Measurements from ENCODE around the gene JARID2.
"Not testable (repeated sequence)": the region's sequence is repeated elsewhere in the genome, so short reads cannot be mapped to it uniquely, and the experiment has no call there.

The JARID2 gene

GRCh38 chr6:15265787-15266186 lies 19.9 kb downstream of the JARID2 start:
- no peak for DNase-seq

GRCh38 chr6:15266423-15266996 lies 20.6 kb downstream of the JARID2 start:
- DNase-seq = no peak

- DNase-seq = no peak
Measured at GRCh38 chr6:15267221-15267620, 21.4 kb downstream of the JARID2 start.

GRCh38 chr6:15268137-15268908 lies 22.5 kb downstream of the JARID2 start:
- DNase-seq = no peak

GRCh38 chr6:15269011-15269410 lies 23.1 kb downstream of the JARID2 start:
- DNase-seq = no peak

GRCh38 chr6:15269619-15270018 lies 23.8 kb downstream of the JARID2 start:
- DNase-seq = no peak

- DNase-seq = no peak
Measured at GRCh38 chr6:15270402-15270801, 24.5 kb downstream of the JARID2 start.

GRCh38 chr6:15272562-15272961 lies 26.7 kb downstream of the JARID2 start:
- DNase-seq = no peak

- DNase-seq = no peak
Measured at GRCh38 chr6:15274692-15275387, 29.0 kb downstream of the JARID2 start.

- no peak for DNase-seq
Measured at GRCh38 chr6:15276036-15276985, 30.4 kb downstream of the JARID2 start.

- no peak for DNase-seq
Measured at GRCh38 chr6:15279047-15279661, 33.3 kb downstream of the JARID2 start.

GRCh38 chr6:15280028-15280427 lies 34.2 kb downstream of the JARID2 start:
- DNase-seq = no peak

GRCh38 chr6:15280961-15281360 lies 35.1 kb downstream of the JARID2 start:
- no peak for DNase-seq

- no peak for DNase-seq
Measured at GRCh38 chr6:15282334-15282733, 36.5 kb downstream of the JARID2 start.

GRCh38 chr6:15283986-15284361 lies 38.1 kb downstream of the JARID2 start:
- DNase-seq = no peak

GRCh38 chr6:15284743-15285142 lies 38.9 kb downstream of the JARID2 start:
- no peak for DNase-seq

- no peak for DNase-seq
Measured at GRCh38 chr6:15285682-15286294, 39.9 kb downstream of the JARID2 start.

GRCh38 chr6:15287670-15288375 lies 42.0 kb downstream of the JARID2 start:
- no peak for DNase-seq

GRCh38 chr6:15288856-15289255 lies 43.0 kb downstream of the JARID2 start:
- no peak for DNase-seq

- not testable (repeated sequence) for DNase-seq
Measured at GRCh38 chr6:15289456-15289855, 43.6 kb downstream of the JARID2 start.

GRCh38 chr6:15290067-15290680 lies 44.3 kb downstream of the JARID2 start:
- DNase-seq = no peak

Measured in stimulated activated CD4-positive, alpha-beta T cell treated with anti-CD3 and anti-CD28 coated beads, Interleukin-15, amount 100 ng/mL, for 24 hours (primary cell).